Heart left ventricle (tissue), 13 donors: ENCODE measurements around the gene TSPYL6.

Experiments
- CTCF ChIP-seq, 12 donors: fragments of 200-600 bp; sonication (generic) in 4 of 12; IDR thresholded peaks; one replicate each; pipeline versions ENCODE4 v1.5.0 to v1.8.0; 2018 to 2022; ENCODE audit warnings: antibody characterized with exemption in 12 of 12, mild to moderate bottlenecking in 5 of 12
- POLR2A ChIP-seq, 2 donors: fragments of 450-650 bp; IDR thresholded peaks; one replicate each; pipeline ENCODE4 v1.6.1; 2017; ENCODE audit warnings: antibody characterized with exemption in 2 of 2, mild to moderate bottlenecking in 2 of 2, moderate library complexity in 2 of 2
- donor health status: ischemic (EF 13 %, LVEDD 7.1; RV severe dilation, severe dysfunction).
- donor health status: DM: no; HTN: yes; CAD: no.
- donor health status: DM: no; HTN: no; CAD: no.
- donor health status: ischemic (EF 25% LVEDD 6.9; RV normal size, moderate dysfunction).
- donor health status: ischemic (EF 25% LVEDD 5.7; RV mildly dilated, moderate dysfunction).
- donor health status: ischemic (EF 35%, LVEDD 5.7; RV mildly dilated, moderate dysfunction).
- donor health status: nonischemic (EF 11% LVEDD 7.7; RV severe dilation, severe dysfunction).
- donor health status: DM: yes; HTN: yes; CAD: no.
- donor health status: PGD.
- donor health status: ischemic (EF 29% LVEDD 5.4; RV normal size, mild dysfunction).
- donor health status: nonischemic (EF 23%, LVEDD 6.1; RV moderate dilation, normal function).

- TF ChIP-seq POLR2A (IDR thresholded peaks at IDR 0.05), result no peak
- no peak for TF ChIP-seq CTCF (IDR thresholded peaks at IDR 0.05)
These were observed 46.6 kb downstream of the TSPYL6 start for GRCh38 chr2:54209379-54209778.
